Measurements from ENCODE around the gene DISP3. TPM values are rescaled to one million over a fixed set of nuclear protein-coding genes. Genes with fewer than 3 reads are reported as not detected.

DISP3 gene
- total RNA-seq, 1 experiment from 2014 or later: 2.3 TPM

DNA sequence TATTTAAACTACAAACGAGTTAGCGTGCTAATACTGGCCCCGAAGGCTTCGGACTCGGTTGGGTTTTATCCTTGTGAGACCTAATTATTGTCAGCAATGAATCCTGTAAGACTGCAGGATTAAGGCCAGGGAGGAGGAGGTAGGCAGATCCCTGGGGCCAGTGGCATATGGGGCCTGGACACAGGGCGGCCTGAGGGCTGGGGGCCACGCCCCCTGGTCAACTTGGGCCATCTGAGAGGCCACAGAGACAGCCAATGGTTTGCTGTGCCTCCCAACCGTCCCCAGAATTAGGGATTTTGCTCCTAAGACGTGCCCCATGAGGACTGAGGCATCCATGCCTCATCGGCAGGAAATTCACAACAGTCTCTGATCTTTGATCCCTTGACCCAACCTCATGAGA, 31.1 kb upstream of the DISP3 start:
- BruUV-seq (replicated peaks): no TSS peak
- ATAC-seq (no peak), DNase-seq (ENCODE audit: low read depth, low spot score) (no peak)
- Histone ChIP-seq H2AFZ (ENCODE audit: low read depth, low read length, poor library complexity, severe bottlenecking) (no peak overlapping the region), H3K4me3 (replicated peaks in 1 of 2; ENCODE audit: low read depth in 1 of 2, low read length in 2 of 2) (no peak overlapping the region), H3K36me3 (ENCODE audit: control insufficient read depth in 1 of 2, insufficient read depth in 2 of 2, low read length in 2 of 2) (no peaks in the 10 kb centered on the region), H3K4me1 (ENCODE audit: control insufficient read depth in 1 of 2, insufficient read depth in 2 of 2, low read length in 2 of 2) (no peaks in the 10 kb centered on the region), H3K27me3 (ENCODE audit: insufficient read depth, low read length) (peaks cover 22% of the 10 kb centered on the region), H3K9me2 (ENCODE audit: insufficient read depth) (no peaks in the 10 kb centered on the region), H3K79me2 (ENCODE audit: insufficient read depth, low read length) (no peaks in the 10 kb centered on the region), H3K9me3 (ENCODE audit: control insufficient read depth in 1 of 2, insufficient read depth in 1 of 2, low read depth in 1 of 2, low read length in 2 of 2) (no peaks in the 10 kb centered on the region), H3K27ac (ENCODE audit: low read depth, low read length) (no peak overlapping the region), H3K4me2 (ENCODE audit: low read length) (no peak overlapping the region), H4K20me1 (ENCODE audit: insufficient read depth) (no peaks in the 10 kb centered on the region), H3K9ac (ENCODE audit: low read length) (no peak overlapping the region)
- intact Hi-C loops (cut with micrococcal nuclease): no loop called here
- TF ChIP-seq YY1 (IDR thresholded peaks at IDR 0.05; ENCODE audit: extremely low read depth, insufficient replicate concordance, low read depth, low read length) (no peak), JUND (IDR thresholded peaks at IDR 0.05) (no peak), ZNF274 (IDR thresholded peaks at IDR 0.05; ENCODE audit: low read depth, low read length) (no peak)
- TF ChIP-seq, protein P1, sequence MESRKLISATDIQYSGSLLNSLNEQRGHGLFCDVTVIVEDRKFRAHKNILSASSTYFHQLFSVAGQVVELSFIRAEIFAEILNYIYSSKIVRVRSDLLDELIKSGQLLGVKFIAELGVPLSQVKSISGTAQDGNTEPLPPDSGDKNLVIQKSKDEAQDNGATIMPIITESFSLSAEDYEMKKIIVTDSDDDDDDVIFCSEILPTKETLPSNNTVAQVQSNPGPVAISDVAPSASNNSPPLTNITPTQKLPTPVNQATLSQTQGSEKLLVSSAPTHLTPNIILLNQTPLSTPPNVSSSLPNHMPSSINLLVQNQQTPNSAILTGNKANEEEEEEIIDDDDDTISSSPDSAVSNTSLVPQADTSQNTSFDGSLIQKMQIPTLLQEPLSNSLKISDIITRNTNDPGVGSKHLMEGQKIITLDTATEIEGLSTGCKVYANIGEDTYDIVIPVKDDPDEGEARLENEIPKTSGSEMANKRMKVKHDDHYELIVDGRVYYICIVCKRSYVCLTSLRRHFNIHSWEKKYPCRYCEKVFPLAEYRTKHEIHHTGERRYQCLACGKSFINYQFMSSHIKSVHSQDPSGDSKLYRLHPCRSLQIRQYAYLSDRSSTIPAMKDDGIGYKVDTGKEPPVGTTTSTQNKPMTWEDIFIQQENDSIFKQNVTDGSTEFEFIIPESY (IDR thresholded peaks at IDR 0.05; ENCODE audit: extremely low read depth, insufficient replicate concordance, low read length): no peak
- ChIA-PET CTCF (no interaction called here), RAD21 (ENCODE audit: low non-redundant PET in 1 of 2, low total read pairs in 2 of 2, uncharacterized antibody in 2 of 2, unreplicated experiment in 2 of 2) (no interaction called here), POLR2A (no interaction called here)

GRCh38 chr1:11448373-11449099, 30.4 kb upstream of the DISP3 start:
- Histone ChIP-seq H3K9ac (ENCODE audit: low read length) (no peak overlapping the region), H3K4me2 (ENCODE audit: low read length) (no peak overlapping the region), H3K4me3 (replicated peaks in 1 of 2; ENCODE audit: low read depth in 1 of 2, low read length in 2 of 2) (no peak overlapping the region), H3K9me2 (ENCODE audit: insufficient read depth) (no peaks in the 10 kb centered on the region), H3K27ac (ENCODE audit: low read depth, low read length) (no peak overlapping the region), H3K27me3 (ENCODE audit: insufficient read depth, low read length) (peaks cover 20% of the 10 kb centered on the region), H2AFZ (ENCODE audit: low read depth, low read length, poor library complexity, severe bottlenecking) (no peak overlapping the region), H3K36me3 (ENCODE audit: control insufficient read depth in 1 of 2, insufficient read depth in 2 of 2, low read length in 2 of 2) (no peaks in the 10 kb centered on the region), H3K4me1 (ENCODE audit: control insufficient read depth in 1 of 2, insufficient read depth in 2 of 2, low read length in 2 of 2) (no peaks in the 10 kb centered on the region), H4K20me1 (ENCODE audit: insufficient read depth) (no peaks in the 10 kb centered on the region), H3K79me2 (ENCODE audit: insufficient read depth, low read length) (no peaks in the 10 kb centered on the region), H3K9me3 (ENCODE audit: control insufficient read depth in 1 of 2, insufficient read depth in 1 of 2, low read depth in 1 of 2, low read length in 2 of 2) (no peaks in the 10 kb centered on the region)
- POLR2A ChIA-PET: interaction anchor here (0.6 kb wide), 1 partner anchor 35 kb away, joined by 3 read pairs; no protein-coding TSS in a partner anchor
- DNase-seq (ENCODE audit: low read depth, low spot score) (no peak), ATAC-seq (no peak)
- CTCF ChIA-PET: no interaction called here
- intact Hi-C loops (cut with micrococcal nuclease): no loop called here
- RAD21 ChIA-PET (ENCODE audit: low non-redundant PET in 1 of 2, low total read pairs in 2 of 2, uncharacterized antibody in 2 of 2, unreplicated experiment in 2 of 2): no interaction called here
- BruUV-seq (replicated peaks): no TSS peak
- TF ChIP-seq EGR1 (IDR thresholded peaks at IDR 0.05; ENCODE audit: low read depth) (no peak), REST (IDR thresholded peaks at IDR 0.05; ENCODE audit: low read depth) (no peak), FOSL1 (IDR thresholded peaks at IDR 0.05; ENCODE audit: low read depth) (no peak), EZH2 (IDR thresholded peaks at IDR 0.05) (no peak), ZFX (IDR thresholded peaks at IDR 0.05) (no peak), YY1 (IDR thresholded peaks at IDR 0.05; ENCODE audit: extremely low read depth, insufficient replicate concordance, low read depth, low read length) (no peak), JUND (IDR thresholded peaks at IDR 0.05) (no peak), SRF (IDR thresholded peaks at IDR 0.05; ENCODE audit: low read depth) (no peak), RAD21 (IDR thresholded peaks at IDR 0.05; ENCODE audit: low read depth) (no peak)
- TF ChIP-seq, protein P1 (IDR thresholded peaks at IDR 0.05; ENCODE audit: extremely low read depth, insufficient replicate concordance, low read length): no peak

Data from HCT116 (cell line).